ENCODE measurements around the gene RNF212B.

The RNF212B gene

GRCh38 chr14:23321572-23322547 is 84.1 kb downstream of the RNF212B start:
- peak; percentile 56 for DNase-seq
